Activated CD8-positive, alpha-beta T cell treated with anti-CD3 and anti-CD28 coated beads for 36 hours (primary cell): ENCODE measurements around the gene MRTFA. TPM values are rescaled to one million over a fixed set of nuclear protein-coding genes. Genes with fewer than 3 reads are reported as not detected.

Source experiments
- ATAC-seq: fragments of 200-7000 bp; cut with Tn5 transposase; one replicate; pipeline ENCODE4 v1.10.0; 2021; ENCODE audit warnings: mild to moderate bottlenecking, moderate library complexity
- CTCF ChIA-PET: fragments of 350-600 bp; sonication (Branson Sonifier 250); formaldehyde crosslinking; loops from one replicate; lab custom pipeline; 2021; ENCODE audit warnings: antibody characterized with exemption; lab: Charles Lee
- POLR2A ChIA-PET: fragments of 350-600 bp; sonication (Branson Sonifier 250); formaldehyde crosslinking; loops from one replicate; lab custom pipeline; 2021; ENCODE audit warnings: antibody characterized with exemption; lab: Charles Lee
- DNase-seq: peaks from one replicate; pipeline ENCODE4 v3.0.0-alpha.2; 2020
- H3K27ac Mint-ChIP-seq: one replicate; pipeline ENCODE4 v1.8.0; 2021; ENCODE audit warnings: mild to moderate bottlenecking, mixed read lengths
- H3K27me3 Mint-ChIP-seq: one replicate; pipeline ENCODE4 v1.8.0; 2021; ENCODE audit warnings: mixed read lengths
- H3K36me3 Mint-ChIP-seq: one replicate; pipeline ENCODE4 v1.8.0; 2021; ENCODE audit warnings: low read depth, mixed read lengths
- H3K4me1 Mint-ChIP-seq: one replicate; pipeline ENCODE4 v1.8.0; 2021; ENCODE audit warnings: low read depth, mixed read lengths
- H3K4me3 Mint-ChIP-seq: one replicate; pipeline ENCODE4 v1.8.0; 2021; ENCODE audit warnings: mild to moderate bottlenecking, moderate library complexity, mixed read lengths
- H3K9me3 Mint-ChIP-seq: one replicate; pipeline ENCODE4 v1.8.0; 2021; ENCODE audit warnings: mixed read lengths
- intact Hi-C: fragments of 100-400 bp; cut with micrococcal nuclease; formaldehyde crosslinking; loops from one replicate; pipeline ENCODE4 v1.10.0; 2022
- total RNA-seq, 2 experiments: library from RNA; stranded (reverse); gene quantifications; one replicate each; pipeline ENCODE4 v1.2.3, GENCODE V29; 2021
- TF ChIP-seq, protein P1 (sequence below): fragments of 200-600 bp; IDR thresholded peaks from one replicate; pipeline ENCODE4 v1.8.0; 2022; ENCODE audit warnings: antibody characterized with exemption, mild to moderate bottlenecking

MRTFA gene
- total RNA-seq, 2 experiments from 2014 or later: 37.4 to 40.0 TPM

DNA sequence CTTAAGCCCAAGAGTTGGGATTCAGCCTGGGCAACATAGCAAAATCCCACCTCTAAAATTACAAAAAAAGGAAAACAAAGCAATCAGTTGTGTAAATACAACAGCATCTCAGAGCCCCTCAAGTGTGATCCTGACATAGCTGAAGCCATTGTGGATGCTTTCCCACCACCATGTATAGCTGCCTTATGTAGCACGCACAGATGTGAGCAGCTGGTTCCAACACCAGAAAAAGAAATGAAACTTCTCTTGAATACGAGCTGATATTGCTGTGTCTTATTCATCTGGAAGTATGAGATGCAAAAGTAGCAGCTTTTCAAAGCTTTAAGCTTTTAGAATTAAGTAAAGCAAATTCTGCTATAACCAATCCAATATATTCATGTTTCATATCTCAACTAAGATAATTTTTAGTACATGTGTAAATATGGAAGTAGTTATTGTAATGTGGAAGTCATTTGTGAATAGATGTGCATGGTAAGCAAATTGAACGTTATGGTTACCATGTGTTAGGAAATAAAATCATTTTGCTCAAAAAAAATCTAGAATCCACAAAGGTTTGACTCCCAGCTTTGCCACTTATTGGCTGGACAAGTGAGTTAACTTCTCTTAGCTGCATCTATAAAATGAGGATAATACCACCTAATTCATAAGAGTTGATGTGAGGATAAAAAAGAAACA lies 203.0 kb downstream of the MRTFA start:
- no peak overlapping the region for H3K4me3 Mint-ChIP-seq
- TF ChIP-seq, protein P1, sequence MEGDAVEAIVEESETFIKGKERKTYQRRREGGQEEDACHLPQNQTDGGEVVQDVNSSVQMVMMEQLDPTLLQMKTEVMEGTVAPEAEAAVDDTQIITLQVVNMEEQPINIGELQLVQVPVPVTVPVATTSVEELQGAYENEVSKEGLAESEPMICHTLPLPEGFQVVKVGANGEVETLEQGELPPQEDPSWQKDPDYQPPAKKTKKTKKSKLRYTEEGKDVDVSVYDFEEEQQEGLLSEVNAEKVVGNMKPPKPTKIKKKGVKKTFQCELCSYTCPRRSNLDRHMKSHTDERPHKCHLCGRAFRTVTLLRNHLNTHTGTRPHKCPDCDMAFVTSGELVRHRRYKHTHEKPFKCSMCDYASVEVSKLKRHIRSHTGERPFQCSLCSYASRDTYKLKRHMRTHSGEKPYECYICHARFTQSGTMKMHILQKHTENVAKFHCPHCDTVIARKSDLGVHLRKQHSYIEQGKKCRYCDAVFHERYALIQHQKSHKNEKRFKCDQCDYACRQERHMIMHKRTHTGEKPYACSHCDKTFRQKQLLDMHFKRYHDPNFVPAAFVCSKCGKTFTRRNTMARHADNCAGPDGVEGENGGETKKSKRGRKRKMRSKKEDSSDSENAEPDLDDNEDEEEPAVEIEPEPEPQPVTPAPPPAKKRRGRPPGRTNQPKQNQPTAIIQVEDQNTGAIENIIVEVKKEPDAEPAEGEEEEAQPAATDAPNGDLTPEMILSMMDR: no peak
- POLR2A ChIA-PET: no interaction called here
- no peaks in the 10 kb centered on the region for H3K9me3 Mint-ChIP-seq
- H3K27ac Mint-ChIP-seq: no peak overlapping the region
- H3K36me3 Mint-ChIP-seq: peaks cover 35% of the 10 kb centered on the region
- intact Hi-C loops: no loop called here
- ATAC-seq (no peak), DNase-seq (no peak)
- peaks cover 38% of the 10 kb centered on the region for H3K4me1 Mint-ChIP-seq
- CTCF ChIA-PET: interaction anchor here (0.9 to 3.0 kb wide), 4 partner anchors 54 to 218 kb away, joined by 3 to 16 read pairs (median 4); no protein-coding TSS in a partner anchor
- no peaks in the 10 kb centered on the region for H3K27me3 Mint-ChIP-seq

GRCh38 chr22:40432625-40433024 lies 203.9 kb downstream of the MRTFA start:
- Mint-ChIP-seq H3K36me3 (peaks cover 38% of the 10 kb centered on the region), H3K27ac (no peak overlapping the region), H3K4me3 (no peak overlapping the region), H3K27me3 (no peaks in the 10 kb centered on the region), H3K4me1 (peaks cover 29% of the 10 kb centered on the region), H3K9me3 (no peaks in the 10 kb centered on the region)
- no peak for DNase-seq
- TF ChIP-seq, protein P1: no peak
- ChIA-PET CTCF (interaction anchor here (0.9 to 3.0 kb wide), 4 partner anchors 54 to 218 kb away, joined by 3 to 16 read pairs (median 4); no protein-coding TSS in a partner anchor), POLR2A (no interaction called here)
- no peak for ATAC-seq
- intact Hi-C loops: no loop called here

DNA sequence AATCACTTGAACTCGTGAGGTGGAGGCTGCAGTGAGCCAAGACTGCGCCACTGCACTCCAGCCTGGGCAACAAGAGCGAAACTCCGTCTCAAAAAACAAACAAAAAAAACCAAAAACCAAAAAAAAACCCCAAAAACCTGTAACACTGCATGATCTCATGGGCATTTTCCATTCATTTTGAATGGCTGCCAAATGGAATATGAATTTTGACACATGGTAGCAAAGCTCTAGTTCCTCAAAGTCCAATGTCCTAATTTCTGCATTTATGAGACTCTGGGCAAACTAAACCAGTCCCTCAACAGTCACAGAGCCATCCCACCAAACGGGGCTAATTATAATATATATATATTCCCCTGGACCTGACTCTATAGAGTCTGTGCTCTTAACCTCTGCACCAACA lies 204.4 kb downstream of the MRTFA start:
- no peak overlapping the region for H3K27ac Mint-ChIP-seq
- no peak overlapping the region for H3K4me3 Mint-ChIP-seq
- POLR2A ChIA-PET: no interaction called here
- DNase-seq (no peak), ATAC-seq (no peak)
- peaks cover 26% of the 10 kb centered on the region for H3K4me1 Mint-ChIP-seq
- H3K36me3 Mint-ChIP-seq: peaks cover 38% of the 10 kb centered on the region
- intact Hi-C loops: no loop called here
- H3K27me3 Mint-ChIP-seq: no peaks in the 10 kb centered on the region
- TF ChIP-seq, protein P1: no peak
- CTCF ChIA-PET: interaction anchor here (2.0 to 3.0 kb wide), 2 partner anchors 56 to 213 kb away, joined by 6 to 16 read pairs; no protein-coding TSS in a partner anchor
- no peaks in the 10 kb centered on the region for H3K9me3 Mint-ChIP-seq

- no peak overlapping the region for H3K27ac Mint-ChIP-seq
- peaks cover 43% of the 10 kb centered on the region for H3K36me3 Mint-ChIP-seq
- intact Hi-C loops: no loop called here
- TF ChIP-seq, protein P1: no peak
- peaks cover 15% of the 10 kb centered on the region for H3K4me1 Mint-ChIP-seq
- ChIA-PET CTCF (interaction anchor here (0.6 to 1.3 kb wide), 3 partner anchors 27 to 216 kb away, joined by 3 to 4 read pairs (median 3); no protein-coding TSS in a partner anchor), POLR2A (no interaction called here)
- ATAC-seq (no peak), DNase-seq (no peak)
- H3K9me3 Mint-ChIP-seq: no peaks in the 10 kb centered on the region
- H3K27me3 Mint-ChIP-seq: no peaks in the 10 kb centered on the region
- H3K4me3 Mint-ChIP-seq: no peak overlapping the region
These were observed 205.5 kb downstream of the MRTFA start for GRCh38 chr22:40430991-40431390.

- Mint-ChIP-seq H3K4me3 (no peak overlapping the region), H3K27ac (peak overlapping the region; percentile 13), H3K36me3 (peaks cover 37% of the 10 kb centered on the region), H3K4me1 (peaks cover 6% of the 10 kb centered on the region), H3K27me3 (no peaks in the 10 kb centered on the region), H3K9me3 (no peaks in the 10 kb centered on the region)
- DNase-seq: no peak
- POLR2A ChIA-PET: interaction anchor here (1.5 kb wide), 1 partner anchor 9 kb away, joined by 5 read pairs; no protein-coding TSS in a partner anchor
- intact Hi-C loops: no loop called here
- no peak for ATAC-seq
- TF ChIP-seq, protein P1: no peak
- CTCF ChIA-PET: interaction anchor here (1.5 kb wide), 1 partner anchor 58 kb away, joined by 3 read pairs; no protein-coding TSS in a partner anchor
These were observed 207.0 kb downstream of the MRTFA start for GRCh38 chr22:40429481-40429880.
